ENCODE data around the gene IGFN1.
A peak's percentile ranks its signal among the peaks of the same experiment; 100 is the strongest.
"Not testable (repeated sequence)": the region's sequence is repeated elsewhere in the genome, so short reads cannot be mapped to it uniquely, and the experiment has no call there.

The IGFN1 gene

GRCh38 chr1:201190624-201191051 is at the start of gene IGFN1:
Gene IGFN1 (plus strand): TSS chr1:201190824. CDS start chr1:201193294, 2,470 bp downstream.
- DNase-seq, result no peak

GRCh38 chr1:201140941-201141260 is 49.7 kb upstream of the IGFN1 start:
- no peak for DNase-seq

- no peak for DNase-seq
Observed at GRCh38 chr1:201141418-201141817, 49.2 kb upstream of the IGFN1 start.

- no peak for DNase-seq
Observed at GRCh38 chr1:201142011-201142848, 48.4 kb upstream of the IGFN1 start.

GRCh38 chr1:201142849-201143725 is 47.5 kb upstream of the IGFN1 start:
- DNase-seq, result no peak

GRCh38 chr1:201143726-201144635 is 46.6 kb upstream of the IGFN1 start:
- DNase-seq, result no peak

GRCh38 chr1:201144701-201145100 is 45.9 kb upstream of the IGFN1 start:
- no peak for DNase-seq

GRCh38 chr1:201145132-201145531 is 45.5 kb upstream of the IGFN1 start:
- DNase-seq, result no peak

GRCh38 chr1:201145816-201146215 is 44.8 kb upstream of the IGFN1 start:
- DNase-seq, result no peak

GRCh38 chr1:201146626-201147390 is 43.8 kb upstream of the IGFN1 start:
- no peak for DNase-seq

GRCh38 chr1:201147396-201148015 is 43.1 kb upstream of the IGFN1 start:
- DNase-seq, result no peak

GRCh38 chr1:201149400-201149799 is 41.2 kb upstream of the IGFN1 start:
- no peak for DNase-seq

- no peak for DNase-seq
Observed at GRCh38 chr1:201153474-201154388, 36.9 kb upstream of the IGFN1 start.

- DNase-seq, result peak; percentile 86
Observed at GRCh38 chr1:201154389-201155165, 36.0 kb upstream of the IGFN1 start, which contains the start of gene TMEM9. Gene TMEM9 (minus strand): TSS chr1:201154474. CDS start chr1:201153923, 551 bp downstream.

- no peak for DNase-seq
Observed at GRCh38 chr1:201155354-201155753, 35.3 kb upstream of the IGFN1 start.

GRCh38 chr1:201156346-201156745 is 34.3 kb upstream of the IGFN1 start:
- no peak for DNase-seq

- no peak for DNase-seq
Observed at GRCh38 chr1:201156819-201157218, 33.8 kb upstream of the IGFN1 start.

GRCh38 chr1:201157949-201158348 is 32.7 kb upstream of the IGFN1 start:
- DNase-seq, result no peak

- not testable (repeated sequence) for DNase-seq
Observed at GRCh38 chr1:201163036-201163435, 27.6 kb upstream of the IGFN1 start.

- no peak for DNase-seq
Observed at GRCh38 chr1:201163707-201164106, 26.9 kb upstream of the IGFN1 start.
